Ishikawa (cell line): Measurements from ENCODE around the gene EXOG.

Experiments
- CEBPB ChIP-seq: IDR thresholded peaks from 2 replicates; pipeline ENCODE4 v1.6.1; 2012
- TEAD4 ChIP-seq: IDR thresholded peaks from 2 replicates; pipeline ENCODE4 v1.6.1; 2012

DNA sequence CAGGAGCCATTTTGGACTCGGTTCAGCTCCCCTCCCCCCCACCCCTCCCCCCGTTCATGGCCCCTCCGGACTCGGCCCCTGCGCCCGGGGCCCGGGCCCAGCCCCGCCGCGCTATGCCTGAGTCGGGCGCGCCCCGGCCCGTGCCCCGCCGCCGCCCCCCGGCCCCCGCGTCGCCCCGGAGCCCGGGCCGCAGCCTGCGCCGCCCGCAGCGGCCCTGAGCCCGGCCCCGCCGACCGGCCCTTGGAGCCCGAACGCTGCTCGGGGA, 42.3 kb upstream of the EXOG start:
- no peak for TF ChIP-seq CEBPB
- TF ChIP-seq TEAD4, result no peak
